ENCODE measurements around the gene C13orf46. TPM values are rescaled to one million over a fixed set of nuclear protein-coding genes. Genes with fewer than 3 reads are reported as not detected.

C13orf46 gene
- total RNA-seq, 1 experiment from 2014 or later = 0.07 TPM

DNA sequence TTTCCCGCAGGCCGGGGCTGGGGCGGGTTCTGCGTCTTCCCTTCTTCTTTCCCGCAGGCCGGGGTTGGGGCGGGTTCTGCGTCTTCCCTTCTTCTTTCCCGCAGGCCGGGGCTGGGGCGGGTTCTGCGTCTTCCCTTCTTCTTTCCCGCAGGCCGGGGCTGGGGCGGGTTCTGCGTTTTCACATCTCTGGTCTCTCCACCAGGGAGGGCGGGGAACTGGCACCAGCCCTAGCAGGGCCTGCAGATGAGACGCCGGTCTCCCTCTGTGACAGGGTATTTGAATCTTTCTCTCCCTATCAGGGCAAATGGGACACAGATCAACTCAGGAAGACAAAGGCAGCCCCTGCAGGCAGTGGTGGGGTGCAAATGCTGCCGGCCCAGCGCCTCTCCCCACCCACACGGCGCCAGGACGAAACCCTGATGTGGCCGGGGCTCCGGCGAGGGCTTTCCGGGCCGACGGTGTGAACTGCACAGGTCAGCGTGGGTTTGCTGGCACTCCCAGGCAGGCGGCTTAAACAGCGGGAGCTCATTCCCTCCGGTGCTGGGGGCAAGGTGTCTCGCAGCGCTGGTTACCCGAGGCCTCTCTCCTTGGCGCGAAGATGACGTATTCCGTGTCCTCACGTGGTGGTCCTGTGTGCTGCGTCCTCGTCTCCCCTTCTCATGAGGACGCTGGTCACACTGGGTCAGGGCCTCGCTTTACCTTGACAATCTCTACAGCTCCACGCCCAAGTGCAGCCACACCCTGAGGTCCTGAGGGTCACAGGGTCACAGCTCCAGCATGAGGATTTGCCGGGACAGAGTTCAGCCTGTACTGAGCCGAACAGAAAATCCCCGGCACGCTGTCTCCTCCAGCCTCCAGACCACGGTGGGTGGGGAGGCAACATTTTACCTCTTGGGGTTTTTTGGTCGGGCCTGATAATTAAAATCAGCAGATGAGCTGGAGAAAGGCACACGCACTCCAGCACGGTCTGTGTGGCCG, 717 bp upstream of the C13orf46 start:
- no peak for ATAC-seq
- Histone ChIP-seq H3K27ac (ENCODE audit: low read length) (no peak overlapping the region), H4K20me1 (ENCODE audit: low read length) (no peaks in the 10 kb centered on the region), H3K9ac (ENCODE audit: low read length) (no peak overlapping the region), H3K4me1 (ENCODE audit: insufficient read depth, low read length) (peaks cover 31% of the 10 kb centered on the region), H2AFZ (ENCODE audit: low read length) (no peak overlapping the region), H3K27me3 (ENCODE audit: low read length) (no peaks in the 10 kb centered on the region), H3F3A (ENCODE audit: low read length, unreplicated experiment) (no peaks in the 10 kb centered on the region), H3K4me2 (ENCODE audit: low read length) (no peak overlapping the region), H3K4me3 (ENCODE audit: low read length) (no peak overlapping the region), H3K36me3 (ENCODE audit: low read depth, low read length) (no peaks in the 10 kb centered on the region), H3K79me2 (ENCODE audit: low read length) (no peaks in the 10 kb centered on the region), H3K9me2 (replicated peaks; ENCODE audit: low read length) (no peaks in the 10 kb centered on the region), H3K9me3 (ENCODE audit: low read length) (no peaks in the 10 kb centered on the region)
- BruUV-seq (replicated peaks) = no TSS peak
- intact Hi-C loops (cut with micrococcal nuclease) = loop anchor here (10.0 kb wide), 1 partner anchor 90 kb away; no protein-coding TSS in a partner anchor
- DNase-seq = no peak
- CTCF ChIA-PET = no interaction called here
- TF ChIP-seq, protein P1, sequence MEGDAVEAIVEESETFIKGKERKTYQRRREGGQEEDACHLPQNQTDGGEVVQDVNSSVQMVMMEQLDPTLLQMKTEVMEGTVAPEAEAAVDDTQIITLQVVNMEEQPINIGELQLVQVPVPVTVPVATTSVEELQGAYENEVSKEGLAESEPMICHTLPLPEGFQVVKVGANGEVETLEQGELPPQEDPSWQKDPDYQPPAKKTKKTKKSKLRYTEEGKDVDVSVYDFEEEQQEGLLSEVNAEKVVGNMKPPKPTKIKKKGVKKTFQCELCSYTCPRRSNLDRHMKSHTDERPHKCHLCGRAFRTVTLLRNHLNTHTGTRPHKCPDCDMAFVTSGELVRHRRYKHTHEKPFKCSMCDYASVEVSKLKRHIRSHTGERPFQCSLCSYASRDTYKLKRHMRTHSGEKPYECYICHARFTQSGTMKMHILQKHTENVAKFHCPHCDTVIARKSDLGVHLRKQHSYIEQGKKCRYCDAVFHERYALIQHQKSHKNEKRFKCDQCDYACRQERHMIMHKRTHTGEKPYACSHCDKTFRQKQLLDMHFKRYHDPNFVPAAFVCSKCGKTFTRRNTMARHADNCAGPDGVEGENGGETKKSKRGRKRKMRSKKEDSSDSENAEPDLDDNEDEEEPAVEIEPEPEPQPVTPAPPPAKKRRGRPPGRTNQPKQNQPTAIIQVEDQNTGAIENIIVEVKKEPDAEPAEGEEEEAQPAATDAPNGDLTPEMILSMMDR (conservative IDR thresholded peaks at IDR 0.05; ENCODE audit: low read depth, low read length) = no peak
- no peak for TF ChIP-seq EZH2 (IDR thresholded peaks at IDR 0.05; ENCODE audit: low read length, unreplicated experiment)
- TF ChIP-seq EZH2phosphoT487 (IDR thresholded peaks at IDR 0.05; ENCODE audit: borderline replicate concordance, low read length) = no peak
- POLR2A ChIA-PET (ENCODE audit: unreplicated experiment) = no interaction called here

DNA sequence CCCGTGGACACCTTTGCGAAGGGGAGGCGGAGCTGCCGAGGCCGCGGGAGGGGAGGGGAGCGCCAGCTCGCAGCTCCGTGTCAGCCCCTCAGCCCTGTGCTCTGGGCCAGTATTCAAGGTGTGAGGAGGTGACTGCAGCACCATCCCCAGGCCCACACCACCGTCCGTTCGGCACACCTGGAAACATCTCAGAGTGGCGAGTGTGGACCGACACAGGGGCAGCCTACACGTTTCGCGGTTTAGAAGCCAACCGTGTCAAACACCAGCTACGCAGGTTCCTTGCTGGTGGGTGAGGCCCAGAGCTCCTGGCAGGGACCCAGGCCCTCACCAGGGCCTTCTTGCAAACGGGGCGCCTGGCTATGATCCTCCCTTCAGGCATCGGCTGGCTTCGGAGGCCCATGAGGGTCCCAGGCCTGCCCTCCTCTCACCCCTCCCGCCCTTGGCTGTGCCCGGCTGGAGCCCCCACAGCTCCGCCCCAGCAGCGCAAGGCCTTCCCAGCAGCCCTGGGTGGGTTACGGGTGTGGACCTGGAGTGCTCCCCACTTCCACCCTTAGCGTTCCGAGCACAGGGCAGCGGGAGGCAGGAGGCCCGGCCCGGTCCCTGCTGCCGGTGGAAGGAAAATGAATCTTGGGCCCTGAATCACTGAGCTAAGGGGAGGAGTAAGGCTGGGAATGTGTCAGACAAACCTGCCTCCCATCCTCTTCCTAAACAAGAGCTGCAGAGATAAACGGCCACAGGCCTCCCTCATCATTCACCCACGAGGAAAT, 1.2 kb downstream of the C13orf46 start:
- Histone ChIP-seq H3K9me2 (replicated peaks; ENCODE audit: low read length) (no peaks in the 10 kb centered on the region), H4K20me1 (ENCODE audit: low read length) (no peaks in the 10 kb centered on the region), H3K4me3 (ENCODE audit: low read length) (no peak overlapping the region), H3K27me3 (ENCODE audit: low read length) (no peaks in the 10 kb centered on the region), H3K36me3 (ENCODE audit: low read depth, low read length) (no peaks in the 10 kb centered on the region), H3K9ac (ENCODE audit: low read length) (no peak overlapping the region), H2AFZ (ENCODE audit: low read length) (no peak overlapping the region), H3K9me3 (ENCODE audit: low read length) (no peaks in the 10 kb centered on the region), H3K4me1 (ENCODE audit: insufficient read depth, low read length) (peaks cover 31% of the 10 kb centered on the region), H3K79me2 (ENCODE audit: low read length) (no peaks in the 10 kb centered on the region), H3K4me2 (ENCODE audit: low read length) (no peak overlapping the region), H3F3A (ENCODE audit: low read length, unreplicated experiment) (no peaks in the 10 kb centered on the region), H3K27ac (ENCODE audit: low read length) (no peak overlapping the region)
- CTCF ChIA-PET = no interaction called here
- POLR2A ChIA-PET (ENCODE audit: unreplicated experiment) = no interaction called here
- DNase-seq (no peak), ATAC-seq (no peak)
- no TSS peak for BruUV-seq (replicated peaks)
- TF ChIP-seq EZH2 (IDR thresholded peaks at IDR 0.05; ENCODE audit: low read length, unreplicated experiment) (no peak), EZH2phosphoT487 (IDR thresholded peaks at IDR 0.05; ENCODE audit: borderline replicate concordance, low read length) (no peak)
- TF ChIP-seq, protein P1 (conservative IDR thresholded peaks at IDR 0.05; ENCODE audit: low read depth, low read length) = no peak
- intact Hi-C loops (cut with micrococcal nuclease) = loop anchor here (10.0 kb wide), 1 partner anchor 92 kb away; no protein-coding TSS in a partner anchor
